ENCODE data around the gene CADM2. TPM values are rescaled to one million over a fixed set of nuclear protein-coding genes. Genes with fewer than 3 reads are reported as not detected.

CADM2 gene
- total RNA-seq, 2 experiments from 2014 or later, result not detected

DNA sequence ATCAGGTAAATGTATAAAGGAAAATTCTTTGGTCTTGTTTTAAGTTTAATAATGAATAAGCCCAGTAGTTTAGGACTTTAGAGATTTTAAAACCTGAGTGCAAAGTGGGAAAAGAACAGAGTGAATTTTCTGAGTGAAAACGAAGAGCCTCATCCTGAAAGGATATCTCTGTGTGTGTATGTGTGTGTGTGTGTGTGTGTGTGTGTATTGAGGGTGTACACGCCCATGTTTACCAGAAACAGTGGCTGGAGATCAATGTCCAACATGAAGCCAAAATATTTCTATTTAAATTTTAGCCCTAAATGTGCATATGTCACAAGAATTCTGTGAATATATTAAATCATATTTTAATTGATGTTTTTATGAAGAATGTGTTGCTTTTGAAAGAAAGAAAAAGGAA lies 549.9 kb downstream of the CADM2 start:
- Mint-ChIP-seq H3K4me1 (no peaks in the 10 kb centered on the region), H3K36me3 (ENCODE audit: low read depth) (no peaks in the 10 kb centered on the region), H3K27ac (no peak overlapping the region), H3K4me3 (no peak overlapping the region), H3K27me3 (no peaks in the 10 kb centered on the region), H3K9me3 (no peaks in the 10 kb centered on the region)
- ChIA-PET CTCF (no interaction called here), POLR2A (no interaction called here)
- no peak for DNase-seq

DNA sequence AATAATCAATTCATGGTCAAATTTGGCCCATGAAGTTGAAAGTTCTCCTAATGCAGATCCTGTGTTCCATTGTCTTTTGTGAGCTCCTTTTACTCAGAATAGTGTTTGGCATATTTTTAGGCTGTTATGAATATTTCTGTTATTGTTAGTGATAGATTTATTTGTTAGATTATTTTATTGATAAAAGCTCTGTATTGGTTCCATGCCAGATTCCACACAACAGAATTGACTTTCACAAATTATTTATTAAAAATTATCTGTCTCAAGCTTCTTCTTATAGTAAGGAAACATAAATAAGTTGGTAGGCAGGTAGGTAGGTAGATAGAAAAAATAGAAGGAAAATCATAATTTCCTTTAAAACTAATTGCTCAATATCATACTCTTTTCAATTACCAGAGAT lies 557.4 kb downstream of the CADM2 start:
- ChIA-PET POLR2A (no interaction called here), CTCF (no interaction called here)
- no peak overlapping the region for H3K4me3 Mint-ChIP-seq
- no peaks in the 10 kb centered on the region for H3K36me3 Mint-ChIP-seq (ENCODE audit: low read depth)
- H3K27me3 Mint-ChIP-seq, result no peaks in the 10 kb centered on the region
- no peaks in the 10 kb centered on the region for H3K9me3 Mint-ChIP-seq
- DNase-seq, result no peak
- H3K27ac Mint-ChIP-seq, result no peak overlapping the region
- H3K4me1 Mint-ChIP-seq, result no peaks in the 10 kb centered on the region

DNA sequence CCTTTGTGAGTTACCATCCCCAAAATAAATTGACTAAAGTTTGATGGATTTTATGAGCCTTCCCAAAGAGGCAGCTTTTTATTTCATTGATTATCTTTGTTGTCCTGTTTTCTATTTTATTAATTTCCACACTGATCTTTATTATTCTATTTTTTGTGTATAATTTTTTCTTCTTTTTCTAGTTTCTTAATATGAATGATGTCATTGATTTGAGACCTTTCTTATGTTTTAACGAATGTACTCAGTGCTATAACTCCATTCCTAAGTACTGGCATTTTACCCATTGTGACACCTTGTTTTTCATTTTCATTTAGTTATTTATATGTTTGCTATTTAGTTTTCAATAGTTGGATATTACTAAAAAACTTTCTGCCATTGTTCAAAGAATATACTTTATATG lies 565.3 kb downstream of the CADM2 start:
- Mint-ChIP-seq H3K9me3 (no peaks in the 10 kb centered on the region), H3K4me1 (no peaks in the 10 kb centered on the region), H3K36me3 (ENCODE audit: low read depth) (no peaks in the 10 kb centered on the region), H3K4me3 (no peak overlapping the region), H3K27me3 (no peaks in the 10 kb centered on the region), H3K27ac (no peak overlapping the region)
- ChIA-PET CTCF (no interaction called here), POLR2A (no interaction called here)
- DNase-seq, result no peak

DNA sequence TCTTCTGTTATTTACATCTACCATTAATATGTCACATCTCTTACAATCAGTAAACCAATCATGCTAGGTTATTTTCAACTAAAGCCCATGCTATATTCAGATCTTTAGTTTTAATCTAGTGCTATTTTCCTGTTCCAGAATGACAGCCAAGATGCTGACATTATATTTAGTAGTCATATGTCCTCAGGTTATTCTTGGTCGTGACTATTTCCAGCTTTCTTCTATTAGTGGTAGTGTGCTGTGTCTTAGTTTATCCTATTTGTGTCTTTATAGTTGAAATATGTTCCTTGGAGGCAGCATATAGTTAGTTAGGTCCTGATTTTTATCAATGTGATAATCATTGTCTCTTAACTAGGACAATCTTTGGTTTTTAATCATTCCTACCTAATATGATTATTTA lies 566.5 kb downstream of the CADM2 start:
- DNase-seq, result no peak
- no peaks in the 10 kb centered on the region for H3K27me3 Mint-ChIP-seq
- H3K9me3 Mint-ChIP-seq, result peaks cover 3% of the 10 kb centered on the region
- CTCF ChIA-PET, result no interaction called here
- no peaks in the 10 kb centered on the region for H3K36me3 Mint-ChIP-seq (ENCODE audit: low read depth)
- no peak overlapping the region for H3K4me3 Mint-ChIP-seq
- H3K27ac Mint-ChIP-seq, result no peak overlapping the region
- POLR2A ChIA-PET, result no interaction called here
- H3K4me1 Mint-ChIP-seq, result no peaks in the 10 kb centered on the region

DNA sequence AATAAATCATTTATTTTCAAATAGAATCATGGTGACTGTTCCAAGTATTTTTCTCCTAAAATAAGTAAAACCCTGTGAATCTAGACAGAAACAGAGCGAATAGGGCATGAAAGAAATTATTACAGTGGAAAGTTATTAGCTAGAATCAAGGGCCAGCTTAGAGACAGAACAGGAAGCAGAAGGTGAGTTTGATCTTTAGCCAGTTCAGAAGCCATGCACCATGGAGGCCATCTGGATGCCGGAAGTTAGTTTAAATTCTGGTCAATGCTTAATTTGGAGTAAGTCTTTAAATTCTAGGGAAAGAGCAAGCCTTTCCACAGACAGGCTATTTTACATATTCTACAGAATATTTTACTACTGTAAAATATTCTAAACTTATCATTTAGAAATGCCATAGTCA lies 574.8 kb downstream of the CADM2 start:
- CTCF ChIA-PET, result no interaction called here
- peaks cover 8% of the 10 kb centered on the region for H3K9me3 Mint-ChIP-seq
- H3K27ac Mint-ChIP-seq, result no peak overlapping the region
- no peaks in the 10 kb centered on the region for H3K4me1 Mint-ChIP-seq
- H3K36me3 Mint-ChIP-seq (ENCODE audit: low read depth), result no peaks in the 10 kb centered on the region
- H3K27me3 Mint-ChIP-seq, result no peaks in the 10 kb centered on the region
- DNase-seq, result no peak
- POLR2A ChIA-PET, result no interaction called here
- H3K4me3 Mint-ChIP-seq, result no peak overlapping the region

DNA sequence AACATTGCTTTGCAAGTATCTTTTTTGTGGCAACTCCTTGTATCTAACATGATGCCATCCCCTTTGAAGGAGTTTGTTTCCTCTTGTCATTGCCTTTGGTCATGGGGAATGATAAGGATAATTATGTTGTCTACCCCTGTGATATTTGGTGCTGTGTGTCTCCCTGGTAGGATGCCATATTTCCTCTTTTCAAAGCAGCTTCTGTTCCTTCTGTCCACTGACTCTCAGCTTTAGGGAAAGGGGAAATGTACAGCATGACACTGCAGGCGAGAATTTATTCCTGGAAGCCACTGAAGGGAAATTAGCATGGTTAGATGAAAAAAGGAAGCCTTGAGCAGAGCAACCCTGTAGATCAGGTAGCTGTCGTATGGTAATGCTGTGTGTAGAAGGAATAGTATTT lies 576.7 kb downstream of the CADM2 start:
- CTCF ChIA-PET, result no interaction called here
- no peak overlapping the region for H3K4me3 Mint-ChIP-seq

DNA sequence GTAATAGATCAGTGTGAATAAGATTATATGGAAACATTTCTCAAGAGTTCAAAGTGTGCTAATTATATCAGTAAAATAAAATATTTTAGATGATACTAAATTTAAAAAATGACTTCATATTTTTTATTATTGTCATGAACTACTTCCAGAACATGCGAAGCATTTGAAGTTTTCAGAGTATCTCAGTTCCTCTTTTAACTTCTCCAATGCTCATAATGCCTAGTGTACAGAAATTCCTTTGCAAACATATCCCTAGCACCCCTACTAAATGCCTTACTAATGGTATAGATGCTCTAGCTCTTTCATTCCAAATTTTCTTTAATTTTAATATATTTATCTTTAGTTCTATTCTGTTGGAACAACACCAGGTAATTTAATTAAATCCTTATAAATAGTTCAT lies 580.4 kb downstream of the CADM2 start:
- no peak overlapping the region for H3K4me3 Mint-ChIP-seq
- ChIA-PET CTCF (no interaction called here), POLR2A (no interaction called here)
- H3K9me3 Mint-ChIP-seq, result no peaks in the 10 kb centered on the region
- no peaks in the 10 kb centered on the region for H3K4me1 Mint-ChIP-seq
- no peak for DNase-seq
- H3K27me3 Mint-ChIP-seq, result no peaks in the 10 kb centered on the region
- H3K27ac Mint-ChIP-seq, result no peak overlapping the region
- no peaks in the 10 kb centered on the region for H3K36me3 Mint-ChIP-seq (ENCODE audit: low read depth)

More for the DNA sequence above, 576.7 kb downstream of the CADM2 start:
- Mint-ChIP-seq H3K27me3 (no peaks in the 10 kb centered on the region), H3K36me3 (ENCODE audit: low read depth) (no peaks in the 10 kb centered on the region), H3K9me3 (peaks cover 5% of the 10 kb centered on the region), H3K4me1 (no peaks in the 10 kb centered on the region), H3K27ac (no peak overlapping the region)
- POLR2A ChIA-PET, result no interaction called here
- DNase-seq, result no peak

DNA sequence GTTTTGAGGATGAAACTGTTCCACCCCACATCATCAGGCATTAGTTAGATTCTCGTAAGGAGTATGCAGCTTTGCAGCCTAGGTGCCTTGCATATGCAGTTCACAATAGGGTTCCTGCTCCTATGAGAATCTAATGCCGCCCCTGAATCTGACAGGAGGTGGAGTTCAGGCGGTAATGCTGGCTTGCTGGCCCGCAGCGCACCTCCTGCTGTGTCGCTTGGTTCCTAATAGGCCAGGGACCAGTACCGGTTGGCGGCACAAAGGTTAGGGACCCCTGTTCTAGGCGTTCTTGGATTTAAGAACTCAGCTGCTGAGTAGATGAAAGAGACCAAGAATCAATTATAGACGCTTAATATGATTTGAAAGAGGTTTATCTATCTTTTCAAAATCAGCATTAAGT lies 595.4 kb downstream of the CADM2 start:
- Mint-ChIP-seq H3K27me3 (no peaks in the 10 kb centered on the region), H3K4me3 (no peak overlapping the region), H3K9me3 (no peaks in the 10 kb centered on the region), H3K4me1 (no peaks in the 10 kb centered on the region), H3K36me3 (ENCODE audit: low read depth) (no peaks in the 10 kb centered on the region), H3K27ac (no peak overlapping the region)
- DNase-seq, result no peak
- ChIA-PET POLR2A (no interaction called here), CTCF (no interaction called here)

DNA sequence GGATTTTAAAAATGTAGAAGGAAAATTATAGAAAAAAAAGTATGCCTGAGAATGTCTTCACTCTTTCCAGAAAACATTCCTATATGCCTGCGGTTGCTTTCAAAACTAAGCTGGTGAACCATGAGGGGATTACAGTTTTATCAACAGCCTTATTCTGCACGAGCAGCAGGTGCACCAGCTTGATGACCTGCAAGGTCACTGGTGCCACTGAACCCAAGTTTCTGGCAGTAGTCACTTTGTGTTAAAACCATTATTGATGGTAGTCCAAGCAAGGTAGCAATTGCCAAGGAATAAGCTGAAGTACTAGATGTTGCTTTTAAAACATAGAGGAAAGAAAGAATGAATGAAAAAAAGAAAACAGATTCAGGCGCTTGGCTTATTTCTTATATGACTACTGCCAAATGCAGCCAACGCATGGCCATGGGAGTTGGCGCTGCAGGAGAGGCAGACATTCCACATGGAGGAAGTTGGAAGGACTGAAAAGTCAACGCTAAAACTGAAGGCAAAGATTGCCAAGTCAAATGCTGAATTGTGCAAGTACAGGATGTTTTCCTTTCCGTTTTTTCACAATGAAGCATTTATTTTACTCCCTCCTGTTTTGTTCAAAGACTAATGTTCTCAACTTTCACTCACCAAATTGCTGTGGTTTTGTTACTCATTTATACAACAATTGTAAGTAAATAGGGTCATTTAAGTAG lies 601.4 kb downstream of the CADM2 start:
- H3K27ac Mint-ChIP-seq, result no peak overlapping the region
- no peak overlapping the region for H3K4me3 Mint-ChIP-seq
- H3K36me3 Mint-ChIP-seq (ENCODE audit: low read depth), result no peaks in the 10 kb centered on the region
- ChIA-PET CTCF (no interaction called here), POLR2A (no interaction called here)
- no peaks in the 10 kb centered on the region for H3K27me3 Mint-ChIP-seq
- no peak for DNase-seq
- no peaks in the 10 kb centered on the region for H3K4me1 Mint-ChIP-seq
- no peaks in the 10 kb centered on the region for H3K9me3 Mint-ChIP-seq

DNA sequence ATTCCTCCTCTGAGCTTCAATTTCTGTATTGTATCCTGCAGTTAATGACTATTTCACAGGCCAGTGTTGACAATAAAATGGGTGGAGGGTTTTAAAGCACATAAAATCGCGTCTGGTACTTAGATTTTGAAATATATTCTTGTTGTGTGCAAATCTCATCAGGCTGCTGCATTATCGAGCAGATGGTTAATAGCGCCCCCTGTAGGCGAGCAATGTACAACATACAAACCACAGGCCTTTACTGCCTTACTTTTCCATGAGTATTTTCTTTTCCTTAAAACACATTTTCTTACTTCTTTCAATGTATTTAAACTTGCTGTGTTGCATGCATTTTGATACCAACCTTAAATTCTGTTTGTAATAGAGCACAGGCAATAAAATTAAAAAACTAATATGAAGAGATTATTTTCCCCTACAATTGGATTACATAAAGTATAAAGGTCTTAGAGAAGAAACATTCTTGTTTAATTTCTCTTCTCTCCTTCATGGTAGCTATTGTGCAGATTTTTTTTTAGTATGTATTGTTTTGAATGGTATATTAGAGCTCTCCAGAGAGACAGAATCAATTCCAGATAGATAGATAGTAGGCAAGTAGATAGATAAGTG lies 608.4 kb downstream of the CADM2 start:
- Mint-ChIP-seq H3K4me3 (no peak overlapping the region), H3K27me3 (no peaks in the 10 kb centered on the region), H3K27ac (no peak overlapping the region), H3K9me3 (no peaks in the 10 kb centered on the region), H3K36me3 (ENCODE audit: low read depth) (no peaks in the 10 kb centered on the region), H3K4me1 (no peaks in the 10 kb centered on the region)
- ChIA-PET CTCF (no interaction called here), POLR2A (no interaction called here)
- DNase-seq, result peak; percentile 39

DNA sequence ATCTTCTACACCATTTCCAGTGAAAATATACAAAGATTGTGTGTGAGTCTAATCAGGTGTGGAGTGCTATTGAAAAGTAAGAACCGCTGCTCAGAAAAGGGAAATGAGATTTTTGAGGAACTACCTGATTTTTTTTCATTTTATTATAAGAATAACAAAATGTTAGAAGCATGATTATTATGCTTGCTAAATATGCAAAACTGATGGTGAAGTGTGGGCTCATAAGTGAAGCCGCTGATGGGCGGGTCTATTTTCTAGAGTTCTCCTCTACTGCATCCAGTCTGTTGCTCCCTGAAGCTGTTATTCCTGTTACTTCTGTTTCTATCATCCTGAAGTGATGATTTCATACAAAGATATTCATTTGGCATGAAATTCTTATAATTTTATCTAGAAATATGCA lies 612.0 kb downstream of the CADM2 start:
- POLR2A ChIA-PET, result no interaction called here
- Mint-ChIP-seq H3K36me3 (ENCODE audit: low read depth) (no peaks in the 10 kb centered on the region), H3K4me3 (no peak overlapping the region), H3K9me3 (no peaks in the 10 kb centered on the region), H3K27me3 (no peaks in the 10 kb centered on the region), H3K4me1 (no peaks in the 10 kb centered on the region), H3K27ac (no peak overlapping the region)
- CTCF ChIA-PET, result no interaction called here
- DNase-seq, result no peak

DNA sequence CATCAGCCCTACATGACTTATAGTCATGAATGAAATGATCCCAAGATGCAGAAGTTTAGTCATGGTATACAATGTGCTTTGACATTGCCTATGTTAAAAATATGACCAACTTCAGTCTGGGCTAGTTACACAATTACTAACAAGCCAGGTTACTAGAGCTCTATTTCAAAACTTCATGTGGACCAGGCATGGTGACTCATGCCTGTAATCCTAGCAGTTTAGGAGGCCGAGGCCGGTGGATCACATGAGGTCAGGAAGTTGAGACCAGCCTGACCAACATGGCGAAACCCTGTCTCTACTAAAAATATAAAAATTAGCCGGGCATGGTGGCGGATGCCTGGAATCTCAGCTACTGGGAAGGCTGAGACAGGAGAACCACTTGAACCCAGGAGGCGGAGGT lies 613.0 kb downstream of the CADM2 start:
- no peak for DNase-seq
- ChIA-PET CTCF (no interaction called here), POLR2A (no interaction called here)
- no peak overlapping the region for H3K27ac Mint-ChIP-seq
- no peaks in the 10 kb centered on the region for H3K36me3 Mint-ChIP-seq (ENCODE audit: low read depth)
- no peaks in the 10 kb centered on the region for H3K9me3 Mint-ChIP-seq
- H3K27me3 Mint-ChIP-seq, result no peaks in the 10 kb centered on the region
- H3K4me3 Mint-ChIP-seq, result no peak overlapping the region
- H3K4me1 Mint-ChIP-seq, result no peaks in the 10 kb centered on the region

DNA sequence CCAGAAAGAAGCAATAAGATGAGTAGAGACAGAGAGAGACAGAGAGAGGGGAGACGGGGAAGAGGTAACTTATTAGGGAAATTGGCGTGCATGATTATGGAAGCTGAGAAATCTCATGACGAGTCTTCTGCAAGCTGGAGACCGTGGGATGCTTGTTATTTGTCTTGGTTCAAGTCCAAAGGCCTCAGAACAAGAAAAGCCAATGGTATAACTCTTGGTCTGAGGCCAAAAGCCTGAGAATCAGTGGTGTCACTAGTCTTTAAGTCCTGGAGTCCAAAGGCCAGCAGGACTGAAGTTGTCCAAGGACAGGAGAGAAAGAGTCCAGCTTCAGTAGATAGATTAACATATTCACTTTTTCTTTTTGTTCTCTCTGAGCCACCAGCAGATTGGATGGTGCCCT lies 613.6 kb downstream of the CADM2 start:
- CTCF ChIA-PET, result no interaction called here
- Mint-ChIP-seq H3K27ac (no peak overlapping the region), H3K36me3 (ENCODE audit: low read depth) (no peaks in the 10 kb centered on the region), H3K27me3 (no peaks in the 10 kb centered on the region), H3K9me3 (no peaks in the 10 kb centered on the region), H3K4me3 (no peak overlapping the region), H3K4me1 (no peaks in the 10 kb centered on the region)
- no peak for DNase-seq
- POLR2A ChIA-PET, result no interaction called here

DNA sequence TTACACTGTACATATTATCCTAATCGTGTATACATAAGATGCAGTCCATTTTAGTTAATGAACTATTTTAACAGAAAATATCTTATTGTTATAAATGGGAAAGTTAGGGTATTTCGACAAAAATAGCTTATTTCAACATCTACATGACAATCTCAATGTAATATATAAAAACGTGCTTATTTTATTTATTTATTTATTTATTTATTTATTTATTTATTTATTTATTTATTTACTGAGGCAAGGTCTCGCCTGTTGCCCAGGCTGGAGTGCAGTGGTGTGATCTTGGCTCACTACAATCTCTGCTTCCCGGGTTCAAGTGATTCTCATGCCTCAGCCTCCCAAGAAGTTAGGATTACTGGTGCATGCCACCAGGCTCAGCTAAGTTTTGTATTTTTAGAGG lies 614.2 kb downstream of the CADM2 start:
- Mint-ChIP-seq H3K36me3 (ENCODE audit: low read depth) (no peaks in the 10 kb centered on the region), H3K9me3 (no peaks in the 10 kb centered on the region), H3K27ac (no peak overlapping the region), H3K4me3 (no peak overlapping the region), H3K27me3 (no peaks in the 10 kb centered on the region), H3K4me1 (no peaks in the 10 kb centered on the region)
- DNase-seq, result no peak
- ChIA-PET POLR2A (no interaction called here), CTCF (no interaction called here)

All from activated CD4-positive, alpha-beta T cell treated with anti-CD3 and anti-CD28 coated beads, Interleukin-2, amount 10 ng/mL, durations not matched to agents 7 days and 5 days (primary cell).